ENCODE data around the gene RRP1. TPM values are rescaled to one million over a fixed set of nuclear protein-coding genes. Genes with fewer than 3 reads are reported as not detected.

RRP1 gene
- total RNA-seq, 1 experiment from 2014 or later: 76.7 TPM

DNA sequence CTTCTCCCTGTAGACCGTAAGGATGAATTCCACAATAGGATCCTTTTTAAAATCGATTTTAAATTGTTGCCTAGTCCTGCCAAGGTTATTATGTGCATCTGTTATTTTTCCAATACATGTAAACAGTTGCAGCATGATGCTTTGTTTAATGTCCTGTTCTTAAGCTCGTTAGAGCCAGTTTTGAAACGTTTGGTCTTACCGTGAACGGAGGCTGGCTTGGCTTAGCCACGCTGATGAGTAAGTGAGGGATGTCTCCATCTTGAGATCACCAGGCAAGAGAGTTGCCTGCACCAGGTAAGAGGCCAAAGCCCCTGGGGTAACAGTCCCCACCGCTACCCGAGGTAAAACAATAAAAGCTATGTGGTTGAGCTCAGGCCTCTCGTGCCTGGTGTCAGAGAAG lies 30.6 kb upstream of the RRP1 start:
- Histone ChIP-seq H3K27ac (ENCODE audit: insufficient read length, low read depth, low read length) (no peak overlapping the region), H2BK15ac (ENCODE audit: low read depth, low read length) (no peak overlapping the region), H3K4me2 (ENCODE audit: insufficient read depth, insufficient read length, low read length) (no peak overlapping the region), H2AK5ac (ENCODE audit: insufficient read length, low read length) (no peak overlapping the region), H3K23me2 (ENCODE audit: insufficient read length, low read depth, low read length, poor library complexity, severe bottlenecking) (no peaks in the 10 kb centered on the region), H2BK12ac (ENCODE audit: insufficient read length, low read depth, low read length) (no peak overlapping the region), H4K8ac (replicated peaks; ENCODE audit: insufficient read length, low read depth, low read length) (no peak overlapping the region), H3K79me1 (ENCODE audit: insufficient read depth, low read depth, low read length, poor library complexity, severe bottlenecking) (no peaks in the 10 kb centered on the region), H2BK120ac (ENCODE audit: low read depth, low read length, poor library complexity, severe bottlenecking) (no peak overlapping the region), H3T11ph (ENCODE audit: low read length) (no peak overlapping the region), H4K5ac (ENCODE audit: insufficient read length, low read depth, low read length) (no peak overlapping the region), H3K14ac (ENCODE audit: insufficient read depth, low read length) (no peak overlapping the region), H3K23ac (ENCODE audit: insufficient read length, low read depth, low read length) (no peak overlapping the region), H3K9ac (ENCODE audit: extremely low read depth, insufficient read length, low read length) (no peak overlapping the region), H4K20me1 (ENCODE audit: control insufficient read depth, insufficient read depth, insufficient read length) (no peaks in the 10 kb centered on the region), H4K91ac (ENCODE audit: insufficient read length, low read depth, low read length) (no peak overlapping the region), H3K79me2 (ENCODE audit: insufficient read depth, low read length) (no peaks in the 10 kb centered on the region), H3K9me3 (ENCODE audit: control insufficient read depth, low read depth, low read length) (no peaks in the 10 kb centered on the region), H2BK5ac (ENCODE audit: insufficient read length, low read length) (no peak overlapping the region), H3K18ac (ENCODE audit: insufficient read length, low read depth, low read length) (no peak overlapping the region), H3K4me1 (ENCODE audit: insufficient read depth, low read length) (no peaks in the 10 kb centered on the region), H2AFZ (ENCODE audit: low read length) (no peak overlapping the region), H2BK20ac (ENCODE audit: low read depth, low read length, poor library complexity, severe bottlenecking) (no peak overlapping the region), H3K56ac (ENCODE audit: insufficient read length, low read depth, low read length) (no peak overlapping the region), H3K4ac (ENCODE audit: low read depth, low read length) (no peak overlapping the region), H3K27me3 (ENCODE audit: insufficient read depth, low read length) (no peaks in the 10 kb centered on the region)
- TF ChIP-seq, protein P1, sequence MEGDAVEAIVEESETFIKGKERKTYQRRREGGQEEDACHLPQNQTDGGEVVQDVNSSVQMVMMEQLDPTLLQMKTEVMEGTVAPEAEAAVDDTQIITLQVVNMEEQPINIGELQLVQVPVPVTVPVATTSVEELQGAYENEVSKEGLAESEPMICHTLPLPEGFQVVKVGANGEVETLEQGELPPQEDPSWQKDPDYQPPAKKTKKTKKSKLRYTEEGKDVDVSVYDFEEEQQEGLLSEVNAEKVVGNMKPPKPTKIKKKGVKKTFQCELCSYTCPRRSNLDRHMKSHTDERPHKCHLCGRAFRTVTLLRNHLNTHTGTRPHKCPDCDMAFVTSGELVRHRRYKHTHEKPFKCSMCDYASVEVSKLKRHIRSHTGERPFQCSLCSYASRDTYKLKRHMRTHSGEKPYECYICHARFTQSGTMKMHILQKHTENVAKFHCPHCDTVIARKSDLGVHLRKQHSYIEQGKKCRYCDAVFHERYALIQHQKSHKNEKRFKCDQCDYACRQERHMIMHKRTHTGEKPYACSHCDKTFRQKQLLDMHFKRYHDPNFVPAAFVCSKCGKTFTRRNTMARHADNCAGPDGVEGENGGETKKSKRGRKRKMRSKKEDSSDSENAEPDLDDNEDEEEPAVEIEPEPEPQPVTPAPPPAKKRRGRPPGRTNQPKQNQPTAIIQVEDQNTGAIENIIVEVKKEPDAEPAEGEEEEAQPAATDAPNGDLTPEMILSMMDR (conservative IDR thresholded peaks at IDR 0.05): no peak
- DNase-seq: no peak
- Mint-ChIP-seq H3K9me3 (peaks cover 0 to 3% of the 10 kb centered on the region in 2 experiments; a peak in 1 of 5 replicates), H3K27me3 (ENCODE audit: low read depth) (no peaks in the 10 kb centered on the region), H3K4me3 (no peak overlapping the region), H3K27ac (0 out of 7 replicates have a peak overlapping the region, but pooled peaks of 1 of the 3 experiments have one; percentile 39), H3K36me3 (ENCODE audit: insufficient read depth in 1 of 3, low read depth in 3 of 3) (peaks cover 21 to 55% (median 33%) of the 10 kb centered on the region in 3 experiments), H3K4me1 (no peaks in the 10 kb centered on the region)
- WGBS (ENCODE audit: extremely low coverage, insufficient read length, low lambda C conversion rate): no CpG with 5 or more reads among the region's 10 CpGs

All from H9 (cell line).